ENCODE results near the gene MDC1.

The MDC1 gene

DNA sequence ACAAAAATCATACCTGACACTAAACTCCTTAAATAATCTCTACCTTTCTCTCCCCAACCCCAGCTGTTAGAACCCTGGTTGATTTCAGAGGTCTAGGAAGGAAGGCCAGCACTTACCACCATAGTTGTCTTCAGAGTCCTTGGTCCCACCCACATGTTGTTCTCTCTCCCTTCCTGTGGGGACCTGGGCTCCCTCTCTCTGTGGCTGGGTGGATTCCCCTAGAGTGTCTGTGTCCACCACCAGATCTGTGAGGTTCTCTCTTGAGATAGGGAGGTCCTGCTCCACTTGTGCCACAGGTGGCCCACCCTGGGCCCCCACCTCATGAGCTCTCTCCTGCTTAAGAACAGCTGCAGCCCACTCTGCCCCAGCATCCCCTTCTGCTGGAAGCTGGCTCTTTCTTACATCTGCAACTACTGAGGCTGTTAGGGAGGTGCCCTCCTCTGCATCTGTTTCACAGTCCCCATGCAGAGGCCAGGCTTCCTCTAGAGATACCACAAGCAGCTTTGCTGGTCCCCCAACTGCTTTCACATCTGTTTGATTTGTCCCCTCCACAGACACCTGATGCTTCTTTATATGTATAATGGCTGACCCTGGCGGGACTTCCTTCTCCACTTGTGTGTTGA is 5.2 kb downstream of the MDC1 start:
- in situ Hi-C loops (cut with MboI; ENCODE audit: low sequenced_read_pairs): no loop called here

DNA sequence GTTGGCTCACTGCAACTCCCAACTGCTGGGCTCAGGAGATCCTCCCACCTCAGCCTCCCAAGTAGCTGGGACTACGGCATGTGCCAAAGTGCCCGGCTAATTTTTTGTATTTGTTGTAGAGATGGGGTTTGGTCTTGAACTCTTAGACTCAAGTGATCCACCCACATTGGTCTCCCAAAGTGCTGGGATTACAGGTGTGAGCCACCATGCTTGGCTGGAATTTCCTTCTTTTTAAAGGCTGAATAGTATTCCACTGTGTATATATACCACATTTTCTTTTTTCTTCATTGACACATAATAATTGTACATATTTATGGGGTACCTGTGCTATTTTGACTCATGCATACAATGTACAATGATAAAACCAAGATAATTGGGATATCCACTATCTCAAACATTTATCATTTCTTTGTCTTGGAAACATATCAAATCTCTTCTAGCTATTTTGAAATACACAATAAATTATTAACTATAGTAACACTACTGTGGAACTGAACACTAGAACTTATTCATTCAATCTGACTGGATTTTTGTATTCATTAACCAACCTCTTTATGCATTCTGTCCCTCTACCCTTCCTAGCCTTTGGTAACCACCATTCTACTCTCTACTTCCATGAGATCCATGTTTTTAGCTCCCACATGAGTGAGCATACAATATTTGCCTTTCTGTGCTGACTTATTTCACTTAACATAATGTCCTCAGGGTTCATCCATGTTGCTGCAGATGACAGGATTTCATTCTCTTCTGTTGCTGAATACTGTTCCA is 7.8 kb downstream of the MDC1 start:
- in situ Hi-C loops (cut with MboI; ENCODE audit: low sequenced_read_pairs): no loop called here

DNA sequence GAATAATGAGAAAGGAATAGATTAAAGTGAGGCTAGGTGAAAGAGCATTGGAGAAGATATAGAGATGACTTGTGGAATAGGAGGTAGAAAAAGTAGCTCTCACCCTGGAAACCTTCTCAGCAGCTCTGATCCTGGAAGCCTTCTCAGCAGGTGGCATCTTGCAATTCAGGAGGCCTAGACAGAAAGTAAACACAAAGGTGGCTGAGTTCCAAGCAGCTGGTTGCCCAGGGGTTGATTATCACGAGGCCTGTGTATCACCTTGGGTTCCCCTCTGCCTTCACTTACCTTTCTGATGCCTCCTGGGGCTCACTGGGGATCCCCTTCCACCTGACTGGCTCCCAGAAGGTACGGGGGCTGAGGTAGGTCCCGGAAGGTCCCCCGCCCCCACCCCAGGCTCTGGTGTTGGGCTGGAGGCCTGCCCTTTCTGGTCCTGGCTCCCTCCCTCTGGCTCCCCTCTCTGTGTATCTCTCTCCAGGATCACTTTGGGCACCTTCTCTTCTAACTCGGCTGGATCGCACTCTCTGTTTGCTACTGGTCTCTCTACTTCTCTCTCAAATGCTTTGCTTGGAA is 9.7 kb downstream of the MDC1 start:
- in situ Hi-C loops (cut with MboI; ENCODE audit: low sequenced_read_pairs): no loop called here

DNA sequence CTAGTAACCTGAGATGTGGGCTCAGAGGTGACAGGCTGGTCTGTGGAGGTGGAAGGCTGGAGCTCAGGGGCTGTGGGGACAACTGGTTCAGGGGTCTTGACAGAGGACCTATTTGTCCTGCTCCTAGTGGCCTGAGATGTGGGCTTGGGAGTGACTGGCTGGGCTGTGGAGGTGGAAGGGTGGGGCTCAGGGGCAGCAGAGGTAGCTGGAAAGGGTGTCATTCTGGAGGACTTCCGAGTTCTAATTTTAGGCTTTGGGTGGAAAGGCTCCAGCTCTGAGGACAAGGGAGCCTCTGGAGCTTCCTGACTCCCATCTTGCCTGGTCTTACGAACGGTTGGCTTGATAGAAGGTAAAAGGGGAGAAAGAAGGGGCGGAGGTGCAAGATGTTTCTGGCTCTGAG is 11.5 kb downstream of the MDC1 start:
- in situ Hi-C loops (cut with MboI; ENCODE audit: low sequenced_read_pairs): no loop called here

DNA sequence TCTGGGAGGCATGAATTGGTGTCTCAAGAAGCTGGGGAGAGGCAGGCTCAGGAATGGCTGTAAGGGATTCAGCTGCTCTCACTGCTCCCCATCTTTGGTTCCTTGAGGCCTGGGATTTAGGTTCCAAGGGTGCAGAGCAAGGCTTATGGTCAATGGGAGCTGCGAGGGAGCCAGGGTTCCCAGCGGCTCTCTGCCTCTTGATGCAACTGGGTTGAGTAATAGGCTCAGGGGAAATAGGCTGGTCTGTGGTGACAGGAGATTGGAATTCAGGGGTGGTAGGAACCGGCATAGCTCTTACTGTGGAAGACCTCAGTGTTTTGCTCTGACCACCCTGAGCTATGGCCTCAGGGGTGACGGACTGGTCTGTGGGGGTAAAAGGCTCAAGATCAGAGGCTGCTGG is 13.3 kb downstream of the MDC1 start:
- in situ Hi-C loops (cut with MboI; ENCODE audit: low sequenced_read_pairs): no loop called here

DNA sequence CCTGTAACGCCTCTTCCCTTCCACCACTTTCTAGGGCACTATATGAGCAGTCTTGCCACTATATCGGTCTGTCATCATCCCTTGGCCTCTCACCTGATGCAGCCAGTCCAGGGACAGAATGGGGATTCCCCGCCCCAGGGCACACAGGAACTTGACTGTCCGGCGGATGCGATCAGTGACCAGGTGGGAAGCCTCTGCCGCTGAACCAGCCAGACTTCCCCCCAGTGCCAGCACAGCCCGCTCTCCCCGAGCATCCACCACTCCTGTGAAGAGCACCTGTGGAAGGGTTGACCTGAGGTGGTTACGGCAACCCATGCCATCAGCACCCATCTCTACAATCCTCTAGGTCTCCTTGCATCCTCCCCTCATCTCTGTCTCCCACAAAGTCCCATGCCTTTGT is 14.1 kb downstream of the MDC1 start:
- in situ Hi-C loops (cut with MboI; ENCODE audit: low sequenced_read_pairs): no loop called here

DNA sequence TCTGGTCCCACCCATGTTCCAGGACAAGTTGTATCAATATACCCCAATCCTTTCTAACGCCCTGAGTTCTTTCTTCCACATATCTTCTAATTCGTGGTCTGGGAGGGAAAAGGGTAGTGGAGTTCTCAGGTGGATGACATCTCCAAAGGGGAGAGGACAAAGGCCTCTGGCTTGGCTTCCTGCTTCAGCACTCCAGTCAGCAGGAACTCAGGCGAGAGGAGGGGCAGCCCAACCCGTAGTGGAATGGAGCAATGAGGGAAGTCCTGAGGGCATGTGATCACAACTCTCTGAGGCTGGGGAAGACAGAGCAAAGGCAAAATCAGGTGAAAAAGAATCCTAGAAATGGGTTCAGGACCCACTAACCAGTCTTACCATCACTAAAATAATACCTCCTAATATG is 16.7 kb downstream of the MDC1 start:
- in situ Hi-C loops (cut with MboI; ENCODE audit: low sequenced_read_pairs): no loop called here

DNA sequence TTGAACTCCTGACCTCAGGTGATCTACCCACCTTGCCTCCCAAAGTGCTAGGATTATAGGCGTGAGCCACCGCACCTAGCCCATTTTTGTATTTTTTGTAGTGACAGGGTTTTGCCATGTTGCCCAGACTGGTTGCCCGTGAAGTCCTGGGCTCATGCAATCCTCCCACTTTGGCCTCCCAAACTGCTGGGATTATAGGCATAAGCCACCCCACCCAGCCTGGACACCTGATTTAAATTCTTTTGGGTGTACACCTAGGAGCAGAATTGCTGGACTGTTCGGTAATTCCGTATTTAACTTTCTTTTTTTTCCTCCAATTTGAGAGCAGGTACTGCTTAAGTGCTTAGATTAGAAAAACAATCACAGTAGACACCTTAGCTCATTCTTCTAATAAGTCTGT is 20.6 kb downstream of the MDC1 start:
- in situ Hi-C loops (cut with MboI; ENCODE audit: low sequenced_read_pairs): no loop called here

DNA sequence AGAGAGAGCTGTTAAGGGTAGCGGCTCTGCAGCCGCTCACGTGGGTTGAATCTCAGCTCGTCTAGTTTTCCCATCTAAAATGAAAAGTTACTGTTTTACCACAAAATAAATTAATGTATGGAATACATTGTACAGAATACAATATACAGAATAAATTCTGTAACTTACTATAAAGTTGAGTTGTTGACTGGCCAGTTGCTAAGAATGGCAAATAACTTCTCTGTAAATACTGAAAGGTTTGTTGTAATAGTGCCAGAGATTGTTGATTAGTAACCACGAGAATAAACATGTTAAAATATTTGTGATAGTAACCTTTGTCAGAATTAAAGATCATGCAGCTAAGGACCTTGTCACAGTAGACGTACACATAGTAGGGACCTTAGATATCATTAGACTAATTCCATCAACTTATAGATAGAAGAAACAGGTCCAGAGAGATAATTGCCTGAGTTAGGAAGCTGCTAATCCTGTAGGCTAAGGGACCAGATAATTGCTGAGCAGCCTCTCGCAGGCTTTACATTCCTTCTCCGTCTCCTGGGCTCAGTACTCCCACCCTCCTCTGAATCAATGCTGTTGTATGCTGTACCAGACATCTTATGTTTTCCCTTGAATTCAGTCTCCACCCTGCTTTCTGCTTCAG is 25.8 kb downstream of the MDC1 start:
- in situ Hi-C loops (cut with MboI; ENCODE audit: low sequenced_read_pairs): no loop called here

DNA sequence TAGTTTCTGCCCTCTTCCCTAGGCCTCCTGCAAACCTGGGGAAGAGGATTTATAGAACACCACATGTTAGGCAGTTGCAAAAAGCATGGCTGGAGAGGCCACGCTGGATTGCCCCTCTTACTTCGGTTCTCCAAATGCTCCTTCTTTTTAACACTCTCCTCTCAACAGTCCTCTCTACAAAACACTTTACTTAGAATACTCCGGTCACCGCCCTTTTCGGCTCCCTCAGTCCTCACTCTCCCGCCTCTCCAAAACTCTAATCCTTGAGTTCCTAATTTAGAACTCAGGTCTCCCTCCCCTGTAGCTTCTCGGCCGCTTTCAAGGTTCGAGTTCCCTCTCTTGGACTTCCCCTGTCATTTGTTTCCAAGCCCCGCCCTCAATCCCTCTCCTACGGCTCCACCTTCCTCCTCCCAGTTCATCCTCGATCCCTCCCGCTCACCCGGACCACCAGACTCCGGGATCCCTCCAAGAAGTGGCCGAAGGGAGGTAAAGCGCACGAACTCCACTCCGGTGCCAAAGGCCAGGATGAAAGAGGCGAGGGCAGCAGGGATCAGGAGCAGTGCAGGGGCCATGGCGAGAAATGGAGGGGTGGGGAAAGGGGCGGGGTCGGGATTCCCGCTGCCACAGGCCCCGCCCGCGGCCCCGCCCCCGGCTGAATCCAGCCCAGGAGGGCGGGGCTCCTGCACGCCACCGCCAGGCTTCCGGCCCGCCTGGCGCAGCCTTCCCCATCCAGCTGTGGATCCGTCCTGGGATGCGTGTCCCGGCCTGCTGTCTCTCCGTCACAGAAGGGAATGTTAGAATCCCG is 26.5 kb downstream of the MDC1 start, which contains the start of gene NRM:
Gene NRM (minus strand): TSS at position 582 of the 805 bp plus-strand sequence. CDS start 10 bp downstream, at position 572.
- in situ Hi-C loops (cut with MboI; ENCODE audit: low sequenced_read_pairs): no loop called here

DNA sequence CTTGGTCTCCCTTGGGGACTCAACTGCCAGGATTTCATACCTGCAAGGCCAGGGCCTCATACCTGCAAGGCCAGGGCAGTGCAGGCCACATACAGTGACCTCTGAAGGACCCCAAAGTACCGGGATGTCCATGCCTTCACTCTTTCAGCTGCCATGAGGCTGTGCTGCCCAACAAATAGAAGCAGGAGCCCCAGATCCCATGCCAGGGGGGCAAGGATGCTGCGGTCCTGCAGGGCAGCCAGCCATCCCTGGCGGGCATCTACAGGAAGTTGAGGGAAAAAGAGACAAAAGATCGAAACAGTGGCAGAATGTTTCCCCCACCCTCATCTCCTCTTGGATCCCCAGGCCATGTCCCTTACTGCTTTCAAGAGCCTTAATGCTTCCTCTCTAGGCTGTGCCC is 27.1 kb downstream of the MDC1 start:
- in situ Hi-C loops (cut with MboI; ENCODE audit: low sequenced_read_pairs): no loop called here

DNA sequence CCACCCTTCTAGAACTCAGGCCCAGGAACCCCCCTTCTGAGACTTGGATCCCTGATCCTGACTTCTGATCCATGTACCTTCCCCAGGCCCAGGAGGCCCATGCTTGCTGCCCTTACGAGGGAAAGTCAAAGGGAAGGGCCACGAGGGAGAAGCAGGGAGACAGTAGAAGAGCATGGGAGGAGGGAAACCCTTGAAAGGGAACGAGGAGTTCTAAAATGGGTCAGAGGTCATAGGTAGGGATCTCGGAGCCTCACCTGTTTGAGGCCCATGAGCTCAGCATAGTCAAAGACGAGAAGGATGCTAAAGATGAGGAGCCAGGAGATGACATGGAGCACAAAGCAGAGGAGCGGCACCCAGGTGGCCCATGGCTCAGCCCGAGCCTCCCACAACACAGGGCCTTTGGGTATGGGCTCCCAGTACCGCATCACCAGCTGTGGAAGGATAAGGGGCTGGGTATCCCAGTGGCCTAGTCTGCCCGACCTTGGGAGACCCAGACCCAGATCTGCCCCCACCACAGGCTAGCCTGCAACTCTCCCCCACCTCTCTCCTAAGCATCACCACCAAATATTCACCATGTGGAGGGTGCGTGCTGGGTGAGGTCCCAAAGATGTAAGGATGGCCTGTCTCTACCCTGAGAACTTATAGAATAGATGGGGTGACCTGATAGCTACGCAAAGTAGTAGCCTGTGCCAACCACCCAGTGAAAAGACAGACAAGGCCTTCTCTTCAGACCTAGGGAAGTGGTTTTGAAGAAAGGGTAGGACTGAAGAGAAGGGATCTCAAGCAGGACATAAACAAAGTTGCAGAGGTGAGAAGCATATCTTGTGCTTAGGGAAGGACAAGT is 27.8 kb downstream of the MDC1 start:
- in situ Hi-C loops (cut with MboI; ENCODE audit: low sequenced_read_pairs): no loop called here

DNA sequence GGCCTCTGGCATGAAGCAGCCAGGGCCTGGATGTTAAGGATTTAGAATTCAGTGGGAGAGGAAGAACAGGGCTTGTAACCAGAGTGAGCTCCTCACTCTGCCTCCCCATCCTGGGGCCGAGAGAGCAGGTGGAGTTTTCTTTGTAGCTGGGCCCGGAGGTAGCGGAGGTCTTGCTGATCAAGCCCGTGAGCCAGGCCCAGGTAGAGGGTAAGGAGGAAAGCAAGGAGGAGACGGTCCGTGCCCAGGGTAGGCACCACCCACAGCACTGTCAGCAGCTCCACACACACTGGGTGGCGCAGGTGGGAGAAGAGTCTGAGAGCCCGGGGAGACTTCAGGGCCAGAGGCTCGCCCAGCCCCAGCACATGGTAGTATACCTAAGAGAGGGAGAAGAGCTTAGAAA is 28.5 kb downstream of the MDC1 start:
- in situ Hi-C loops (cut with MboI; ENCODE audit: low sequenced_read_pairs): no loop called here

DNA sequence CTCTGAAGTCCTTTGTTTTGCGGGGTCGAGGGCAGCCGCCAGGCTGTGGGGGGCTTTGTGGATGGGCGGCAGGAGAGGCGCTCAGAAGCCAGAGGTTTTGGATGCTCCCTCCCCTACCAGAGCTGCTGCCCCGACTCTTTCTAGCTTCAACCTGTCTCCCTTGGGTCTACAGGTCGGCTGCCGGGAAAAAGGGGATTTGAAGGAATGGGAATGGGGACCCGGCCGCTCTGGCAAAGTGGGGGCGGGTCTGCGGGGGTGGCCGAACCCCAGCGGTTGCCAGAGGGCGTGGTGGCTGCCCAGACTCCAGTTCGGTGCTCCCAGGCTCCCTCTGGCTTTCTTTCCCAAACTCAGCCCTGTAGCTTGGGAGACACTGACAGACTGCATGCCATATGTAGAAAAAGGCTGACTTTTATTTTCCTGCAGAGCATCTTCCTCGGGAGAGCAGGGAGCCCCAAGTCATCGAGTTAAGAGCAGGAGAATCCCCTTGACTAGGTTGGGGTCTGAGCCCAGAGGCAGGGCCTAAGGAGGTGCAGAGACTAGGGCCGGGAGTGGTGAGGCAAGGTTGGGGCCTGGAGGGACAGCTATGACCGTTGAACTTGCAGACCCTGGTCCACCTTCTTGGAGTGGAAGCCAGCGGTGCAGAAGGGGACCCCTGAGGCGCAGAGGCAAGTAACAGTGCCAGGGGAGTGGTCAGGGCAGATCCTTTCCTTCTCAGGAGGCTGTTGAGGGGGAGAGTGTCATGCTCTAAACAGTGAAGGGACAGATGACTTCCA is 29.2 kb downstream of the MDC1 start:
- in situ Hi-C loops (cut with MboI; ENCODE audit: low sequenced_read_pairs): no loop called here

DNA sequence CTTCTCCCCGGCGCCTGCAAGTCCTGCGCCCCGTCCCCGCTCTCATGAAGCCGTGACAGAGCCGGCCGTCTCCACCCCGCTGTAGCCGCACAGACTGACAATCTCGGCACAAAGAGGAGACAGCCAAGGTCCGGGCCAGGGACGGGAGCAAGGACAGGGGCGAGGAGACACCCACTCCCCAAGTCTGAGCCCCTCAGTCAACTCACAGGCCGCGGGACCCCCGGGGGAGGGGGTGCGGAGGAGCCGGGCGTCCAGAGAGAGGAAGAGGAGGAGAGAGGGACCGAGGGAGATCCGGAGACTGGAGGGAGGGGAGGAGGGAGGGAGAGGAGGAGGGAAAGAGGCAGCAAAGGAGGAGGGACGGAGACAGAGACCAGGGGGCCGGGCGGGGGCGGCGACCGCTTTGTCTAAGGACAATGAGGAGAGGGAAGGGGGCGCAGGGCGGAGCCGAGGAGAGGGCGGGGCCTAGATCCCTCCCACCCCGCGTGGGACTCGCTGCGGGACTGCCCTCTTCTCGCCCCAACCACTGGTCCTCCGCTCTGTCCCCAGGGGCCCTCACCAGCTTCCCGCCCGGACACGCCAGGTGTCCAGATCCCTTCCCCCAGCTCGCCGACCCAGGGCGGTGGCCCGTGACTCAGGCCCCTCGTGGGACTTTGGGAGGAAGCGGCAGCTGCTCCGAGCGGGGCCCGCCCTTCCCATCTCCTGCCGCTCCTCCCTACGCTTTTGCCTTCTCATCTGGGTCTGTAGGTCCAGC is 30.0 kb downstream of the MDC1 start:
- in situ Hi-C loops (cut with MboI; ENCODE audit: low sequenced_read_pairs): no loop called here

DNA sequence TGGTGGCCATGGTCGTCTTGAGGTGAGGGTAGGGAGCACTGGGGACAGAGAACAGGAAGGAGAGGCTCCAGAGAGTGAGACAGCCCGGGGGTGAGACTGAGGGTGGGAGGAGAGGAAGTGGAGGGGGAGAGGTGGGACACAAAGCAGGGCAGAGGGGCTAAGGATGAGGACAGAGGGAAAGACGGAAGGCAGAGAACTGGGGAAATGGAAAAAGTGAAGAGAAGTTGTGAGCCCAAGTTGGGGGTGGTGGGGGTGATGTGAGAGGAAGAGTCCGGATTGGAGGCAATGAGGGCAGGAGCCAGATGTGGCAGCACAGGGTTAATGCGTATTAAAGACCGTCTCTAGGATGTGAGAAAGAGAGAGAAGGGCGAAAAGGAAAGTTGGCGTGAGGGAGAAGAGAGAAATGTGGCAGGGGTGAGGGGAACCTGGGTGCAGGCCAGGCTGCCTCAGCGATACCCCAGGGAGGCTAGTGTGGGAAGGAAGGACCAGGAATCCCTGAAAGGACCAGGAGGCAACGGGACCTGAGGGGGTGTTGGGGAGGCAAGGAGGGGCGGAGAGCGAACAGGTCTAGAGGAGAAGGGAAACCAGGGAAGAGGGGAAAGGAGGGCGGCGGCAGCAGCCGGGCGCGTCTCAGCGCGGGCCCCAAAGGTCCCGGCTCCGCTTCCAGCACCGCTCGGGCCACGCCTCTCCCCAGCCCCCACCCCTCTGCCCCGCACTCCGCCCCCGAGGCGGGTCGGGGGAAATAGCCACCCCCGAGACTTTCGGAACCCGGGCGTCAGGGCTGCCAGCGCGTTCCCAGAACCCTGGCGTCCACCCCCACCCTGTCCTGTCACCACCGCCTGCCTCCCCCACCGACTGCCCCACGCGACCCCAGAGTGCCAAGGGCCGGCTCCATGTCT is 30.8 kb downstream of the MDC1 start, which contains the start of gene PPP1R18:
Gene PPP1R18 (minus strand): TSS at position 637 of the 899 bp plus-strand sequence. CDS start 627 bp downstream, at position 10.
- in situ Hi-C loops (cut with MboI; ENCODE audit: low sequenced_read_pairs): no loop called here

Measured in HL-60/S4 (cell line).